GM19238 (cell line): ENCODE measurements around the gene COL6A2.
"Not testable (repeated sequence)": the region's sequence is repeated elsewhere in the genome, so short reads cannot be mapped to it uniquely, and the experiment has no call there.

Experiments used
- DNase-seq: peaks from one replicate; pipeline ENCODE4 v3.0.0; 2011; ENCODE audit warnings: low spot score; ENCODE audit not compliant: insufficient read length

COL6A2 gene

DNA sequence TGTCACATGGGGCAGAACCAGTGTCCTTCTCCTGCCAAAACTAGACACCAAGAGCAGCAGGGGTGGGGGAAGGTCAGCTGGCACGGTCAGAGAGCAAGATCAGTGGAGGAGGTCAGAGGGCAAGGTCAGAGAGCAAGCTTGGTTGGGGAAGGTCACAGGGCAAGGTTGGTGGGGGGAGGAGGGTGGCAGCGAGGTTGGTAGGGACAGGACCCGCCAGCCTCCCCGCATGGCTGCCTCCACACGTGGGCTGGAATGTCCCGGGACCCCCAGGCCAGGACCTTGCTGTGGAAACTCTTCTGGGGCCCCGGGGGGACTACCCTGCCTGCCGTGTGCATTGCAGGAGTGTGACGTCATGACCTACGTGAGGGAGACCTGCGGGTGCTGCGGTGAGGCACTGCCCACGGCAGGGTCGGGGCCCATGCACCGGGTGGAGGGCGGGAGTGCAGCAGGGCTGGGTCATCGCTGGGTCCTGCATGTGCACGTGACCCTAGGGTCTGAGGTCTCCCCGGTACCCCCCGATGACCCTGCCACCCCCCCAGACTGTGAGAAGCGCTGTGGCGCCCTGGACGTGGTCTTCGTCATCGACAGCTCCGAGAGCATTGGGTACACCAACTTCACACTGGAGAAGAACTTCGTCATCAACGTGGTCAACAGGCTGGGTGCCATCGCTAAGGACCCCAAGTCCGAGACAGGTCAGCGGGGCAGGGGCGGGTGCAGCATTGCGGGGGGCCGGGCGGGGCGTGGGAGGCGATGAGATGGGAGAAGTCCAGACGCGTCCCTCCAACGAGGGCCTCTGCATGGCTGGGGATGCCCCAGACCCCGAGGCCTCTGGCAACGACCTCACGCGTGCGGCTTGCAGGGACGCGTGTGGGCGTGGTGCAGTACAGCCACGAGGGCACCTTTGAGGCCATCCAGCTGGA is 27.3 kb downstream of the COL6A2 start:
- DNase-seq, result no peak

DNA sequence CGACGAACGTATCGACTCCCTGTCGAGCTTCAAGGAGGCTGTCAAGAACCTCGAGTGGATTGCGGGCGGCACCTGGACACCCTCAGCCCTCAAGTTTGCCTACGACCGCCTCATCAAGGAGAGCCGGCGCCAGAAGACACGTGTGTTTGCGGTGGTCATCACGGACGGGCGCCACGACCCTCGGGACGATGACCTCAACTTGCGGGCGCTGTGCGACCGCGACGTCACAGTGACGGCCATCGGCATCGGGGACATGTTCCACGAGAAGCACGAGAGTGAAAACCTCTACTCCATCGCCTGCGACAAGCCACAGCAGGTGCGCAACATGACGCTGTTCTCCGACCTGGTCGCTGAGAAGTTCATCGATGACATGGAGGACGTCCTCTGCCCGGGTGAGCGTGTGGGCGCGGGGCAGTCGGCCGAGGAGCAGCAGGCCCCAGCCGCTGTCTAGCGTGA is 28.0 kb downstream of the COL6A2 start:
- no peak for DNase-seq

DNA sequence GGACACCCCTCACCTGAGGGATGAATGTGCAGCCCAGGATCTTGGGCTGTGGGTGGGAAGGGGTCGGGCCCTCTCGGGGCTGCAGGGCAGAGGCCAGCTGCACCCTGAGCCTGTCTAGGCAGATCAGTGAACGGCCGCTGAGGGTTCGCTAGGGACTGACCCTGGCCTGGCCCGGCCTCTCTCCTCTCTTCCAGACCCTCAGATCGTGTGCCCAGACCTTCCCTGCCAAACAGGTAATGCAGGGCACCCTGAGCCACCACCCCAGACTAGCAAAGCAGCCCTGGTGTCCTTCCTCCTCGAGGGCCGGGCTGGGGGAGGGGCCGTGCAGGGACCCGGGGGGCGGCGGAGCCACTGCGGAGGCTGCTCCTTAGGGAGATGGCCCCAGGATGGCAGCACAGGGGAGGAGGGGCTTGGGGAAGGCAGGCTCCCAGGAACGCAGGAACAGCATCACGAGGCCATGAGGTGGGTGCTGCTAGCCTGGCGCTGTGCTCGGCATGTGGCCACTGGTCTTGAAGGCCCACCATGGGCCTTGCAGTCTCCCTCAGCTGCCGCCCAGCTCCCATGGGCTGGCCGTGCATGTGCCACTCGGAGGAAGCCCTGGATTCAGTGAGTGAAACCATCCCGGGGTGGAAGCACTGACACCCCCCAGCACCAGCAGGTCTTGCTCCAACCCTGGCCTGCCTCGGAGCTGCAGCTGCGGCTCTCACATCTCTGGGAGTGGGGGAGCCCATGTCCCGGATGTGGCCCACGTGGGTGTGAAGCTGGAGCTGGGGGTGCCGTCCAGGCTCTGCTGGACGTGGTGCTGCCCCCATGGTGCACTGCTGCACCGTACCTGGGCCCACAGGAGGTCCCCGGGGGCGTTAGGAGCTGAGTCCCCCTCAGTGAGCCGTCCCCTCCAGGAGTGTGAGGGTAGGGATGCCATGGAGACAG is 28.7 kb downstream of the COL6A2 start:
- DNase-seq, result no peak

DNA sequence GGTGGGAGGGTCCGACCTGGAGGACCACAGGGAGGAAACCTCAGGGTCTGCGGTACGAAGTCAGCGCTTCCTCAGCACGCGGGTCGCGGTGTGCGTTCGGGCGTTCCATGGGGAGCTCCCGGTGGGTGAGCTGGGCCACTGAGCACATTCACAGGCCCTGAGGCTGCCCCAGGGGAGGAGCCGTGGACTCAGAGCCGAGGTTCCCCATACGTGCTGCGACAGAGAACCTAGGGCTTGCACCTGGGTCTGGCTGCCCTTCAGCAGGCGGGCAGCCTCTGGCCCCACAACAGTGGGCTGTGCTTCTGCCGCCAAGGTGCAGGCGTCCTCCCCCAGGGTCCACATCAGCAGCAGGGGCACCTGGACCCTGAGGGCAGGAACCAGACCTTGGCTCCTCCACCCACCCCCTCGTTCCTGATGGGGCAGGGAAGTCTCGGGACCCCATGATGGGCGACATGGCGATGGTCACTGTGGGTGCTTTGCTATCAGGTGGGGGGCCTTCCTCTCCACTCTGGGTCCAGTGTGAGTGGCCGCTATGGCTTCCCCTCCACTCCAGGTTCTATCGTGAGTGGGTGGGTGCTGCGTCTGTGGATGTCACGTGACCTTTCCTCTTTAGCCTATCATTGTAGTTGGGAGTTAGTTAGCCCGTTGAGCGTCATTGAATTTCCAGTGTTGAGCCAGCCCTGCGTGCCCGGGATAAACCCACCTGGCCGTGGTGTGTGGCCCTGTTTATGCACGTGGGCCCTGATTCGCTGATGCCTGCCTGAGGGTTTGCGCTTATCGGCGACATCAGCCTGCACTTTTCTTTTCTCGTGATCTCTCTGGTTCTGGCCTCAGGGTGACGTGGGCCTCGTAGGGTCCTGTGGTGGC is 29.6 kb downstream of the COL6A2 start:
- no peak for DNase-seq

DNA sequence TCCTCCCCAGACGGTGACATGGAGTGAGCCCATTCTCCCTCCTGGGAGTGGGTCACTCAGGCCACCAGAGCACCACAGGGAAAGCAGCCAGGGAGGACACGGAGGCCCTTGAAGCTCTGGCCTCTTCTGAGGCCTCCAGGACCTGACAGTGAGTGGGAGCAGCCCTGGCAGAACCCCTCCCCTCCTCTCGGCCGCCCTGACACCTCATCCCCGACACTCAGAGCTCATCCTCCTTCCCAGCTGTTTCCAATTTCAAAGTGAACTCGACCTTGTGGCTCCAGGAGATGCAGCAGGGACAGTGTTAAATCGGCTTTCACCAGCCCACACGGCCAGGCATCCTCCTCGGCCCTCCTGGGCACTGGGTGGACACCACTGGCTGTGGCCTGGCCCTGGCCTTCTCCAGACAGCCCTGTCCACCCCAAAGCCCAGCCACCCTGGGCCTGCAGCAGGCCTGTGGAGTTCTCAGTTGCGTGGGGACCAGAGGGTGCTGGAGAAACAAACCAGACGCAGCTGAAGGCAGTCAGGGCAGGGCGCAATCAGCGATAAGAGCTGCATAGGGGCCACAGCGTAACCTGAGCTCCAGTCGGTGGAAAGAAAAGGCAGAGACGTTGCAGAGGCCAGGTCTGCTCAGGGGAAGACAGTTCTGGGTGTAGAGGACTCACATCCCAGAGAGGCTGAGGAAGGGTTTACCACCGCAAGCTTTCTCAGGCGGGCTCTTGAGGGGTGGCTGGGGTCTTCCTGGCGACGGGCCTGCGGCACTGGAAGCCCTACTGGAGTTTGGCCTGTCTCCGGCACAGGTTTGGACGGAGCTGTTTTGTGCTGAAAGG is 30.4 kb downstream of the COL6A2 start:
- no peak for DNase-seq

DNA sequence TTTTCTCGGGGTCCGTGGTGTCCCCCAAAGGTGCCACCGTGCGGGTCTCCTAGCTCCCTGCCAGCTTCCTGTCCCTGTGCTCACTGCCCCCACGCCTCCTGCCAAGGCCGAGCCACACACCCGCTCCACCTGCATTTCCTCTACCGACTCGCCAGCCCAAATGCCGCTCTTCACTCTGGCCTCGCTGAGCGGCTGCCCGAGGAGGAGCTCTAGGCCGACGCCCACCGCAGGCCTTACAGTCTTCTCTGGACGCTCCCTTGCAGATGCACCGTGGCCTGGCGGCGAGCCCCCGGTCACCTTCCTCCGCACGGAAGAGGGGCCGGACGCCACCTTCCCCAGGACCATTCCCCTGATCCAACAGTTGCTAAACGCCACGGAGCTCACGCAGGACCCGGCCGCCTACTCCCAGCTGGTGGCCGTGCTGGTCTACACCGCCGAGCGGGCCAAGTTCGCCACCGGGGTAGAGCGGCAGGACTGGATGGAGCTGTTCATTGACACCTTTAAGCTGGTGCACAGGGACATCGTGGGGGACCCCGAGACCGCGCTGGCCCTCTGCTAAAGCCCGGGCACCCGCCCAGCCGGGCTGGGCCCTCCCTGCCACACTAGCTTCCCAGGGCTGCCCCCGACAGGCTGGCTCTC is 31.1 kb downstream of the COL6A2 start:
- DNase-seq, result no peak

DNA sequence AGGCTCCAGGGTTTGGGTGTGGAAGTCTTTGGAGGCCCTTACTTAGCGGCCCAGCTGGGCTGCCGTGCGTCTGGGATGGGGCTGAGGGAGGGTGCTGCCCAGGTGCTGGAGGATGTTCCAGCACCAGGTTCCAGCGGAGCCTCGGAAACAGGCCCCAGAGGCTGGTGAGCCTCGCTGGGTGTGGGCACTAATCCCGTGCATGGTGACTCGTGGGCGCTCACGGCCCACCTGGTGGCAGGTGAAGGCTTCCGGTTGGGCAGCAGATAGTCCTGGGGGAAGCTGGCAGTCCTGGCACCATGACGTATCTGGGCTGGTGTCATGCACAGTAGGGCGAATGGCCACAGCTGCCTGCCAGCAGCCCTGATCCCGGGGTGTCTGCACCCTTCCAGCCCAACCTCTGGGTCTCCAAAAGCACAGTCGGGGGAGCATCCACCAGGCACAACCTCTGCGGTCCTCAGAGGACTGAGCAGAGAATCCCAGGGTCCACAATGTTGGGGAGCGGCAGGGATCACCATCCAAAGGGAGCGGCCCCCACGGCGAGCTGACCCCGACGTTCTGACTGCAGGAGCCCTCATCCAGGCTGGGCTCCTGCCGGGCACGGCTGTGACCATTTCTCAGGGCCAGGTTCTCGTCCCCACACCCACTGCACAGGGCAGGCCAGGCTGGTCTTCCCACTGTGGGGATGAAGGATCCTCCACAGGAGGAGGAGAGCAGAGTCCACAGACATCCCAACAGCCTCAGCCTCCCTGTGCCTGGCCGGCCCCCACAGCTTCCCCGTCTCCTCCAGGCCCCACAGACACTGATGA is 32.1 kb downstream of the COL6A2 start:
- no peak for DNase-seq

DNA sequence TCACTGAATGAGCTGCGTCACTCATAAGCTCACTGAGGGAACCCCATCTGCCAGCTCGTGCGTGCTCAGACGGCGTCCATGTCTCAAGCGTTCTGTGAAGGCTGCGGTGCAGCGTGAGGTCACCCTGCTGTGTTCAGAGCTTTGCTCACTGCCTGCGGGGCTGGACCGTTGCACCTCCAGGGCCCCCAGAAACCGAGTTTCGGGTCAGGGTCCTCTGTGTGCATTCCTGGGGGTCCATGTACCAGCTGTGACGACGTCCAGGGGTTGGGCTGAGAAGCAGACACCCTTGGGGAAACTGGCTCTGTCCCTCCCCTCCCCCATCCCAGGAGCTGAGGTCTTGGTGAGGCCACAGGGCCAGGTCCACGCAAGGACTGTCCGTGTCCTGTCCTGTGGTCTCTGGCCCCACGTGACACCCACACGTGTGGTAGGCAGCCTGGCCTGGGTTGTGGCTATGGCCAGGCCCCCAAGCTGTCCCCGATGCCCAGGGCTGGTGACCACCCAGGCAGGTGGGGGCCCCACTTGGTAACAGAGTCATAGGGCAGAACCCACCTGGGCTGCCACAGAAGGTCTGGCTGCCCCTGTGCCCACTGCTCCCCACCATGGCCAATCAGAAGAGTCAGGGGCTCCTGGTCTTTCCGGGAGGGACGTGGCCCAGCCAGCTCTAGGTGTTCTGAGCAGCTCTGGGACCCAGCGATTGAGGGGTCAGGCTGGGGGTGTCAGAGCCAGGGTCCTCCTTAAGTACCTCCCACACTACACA is 33.1 kb downstream of the COL6A2 start:
- DNase-seq, result no peak

DNA sequence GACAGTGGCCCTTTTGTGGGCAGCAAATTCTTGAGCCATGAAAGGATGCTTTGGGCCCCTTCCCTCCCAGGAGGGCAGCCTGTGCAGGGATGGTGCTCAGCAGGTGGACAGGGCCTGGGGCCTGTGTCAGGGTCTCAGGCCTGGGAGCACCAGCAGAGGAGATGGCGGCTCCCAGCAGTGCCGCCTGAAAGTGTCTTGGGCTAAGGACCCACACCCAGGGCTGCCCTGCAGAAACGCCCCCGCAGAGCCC is 33.6 kb downstream of the COL6A2 start:
- no peak for DNase-seq

DNA sequence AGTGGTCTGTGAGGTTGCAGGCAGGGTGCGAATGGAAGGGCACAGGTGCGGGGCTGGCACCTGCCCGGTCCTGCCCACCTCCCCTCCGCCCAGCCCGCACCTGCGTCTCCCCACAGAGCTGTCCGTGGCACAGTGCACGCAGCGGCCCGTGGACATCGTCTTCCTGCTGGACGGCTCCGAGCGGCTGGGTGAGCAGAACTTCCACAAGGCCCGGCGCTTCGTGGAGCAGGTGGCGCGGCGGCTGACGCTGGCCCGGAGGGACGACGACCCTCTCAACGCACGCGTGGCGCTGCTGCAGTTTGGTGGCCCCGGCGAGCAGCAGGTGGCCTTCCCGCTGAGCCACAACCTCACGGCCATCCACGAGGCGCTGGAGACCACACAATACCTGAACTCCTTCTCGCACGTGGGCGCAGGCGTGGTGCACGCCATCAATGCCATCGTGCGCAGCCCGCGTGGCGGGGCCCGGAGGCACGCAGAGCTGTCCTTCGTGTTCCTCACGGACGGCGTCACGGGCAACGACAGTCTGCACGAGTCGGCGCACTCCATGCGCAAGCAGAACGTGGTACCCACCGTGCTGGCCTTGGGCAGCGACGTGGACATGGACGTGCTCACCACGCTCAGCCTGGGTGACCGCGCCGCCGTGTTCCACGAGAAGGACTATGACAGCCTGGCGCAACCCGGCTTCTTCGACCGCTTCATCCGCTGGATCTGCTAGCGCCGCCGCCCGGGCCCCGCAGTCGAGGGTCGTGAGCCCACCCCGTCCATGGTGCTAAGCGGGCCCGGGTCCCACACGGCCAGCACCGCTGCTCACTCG is 34.1 kb downstream of the COL6A2 start:
- no peak for DNase-seq

DNA sequence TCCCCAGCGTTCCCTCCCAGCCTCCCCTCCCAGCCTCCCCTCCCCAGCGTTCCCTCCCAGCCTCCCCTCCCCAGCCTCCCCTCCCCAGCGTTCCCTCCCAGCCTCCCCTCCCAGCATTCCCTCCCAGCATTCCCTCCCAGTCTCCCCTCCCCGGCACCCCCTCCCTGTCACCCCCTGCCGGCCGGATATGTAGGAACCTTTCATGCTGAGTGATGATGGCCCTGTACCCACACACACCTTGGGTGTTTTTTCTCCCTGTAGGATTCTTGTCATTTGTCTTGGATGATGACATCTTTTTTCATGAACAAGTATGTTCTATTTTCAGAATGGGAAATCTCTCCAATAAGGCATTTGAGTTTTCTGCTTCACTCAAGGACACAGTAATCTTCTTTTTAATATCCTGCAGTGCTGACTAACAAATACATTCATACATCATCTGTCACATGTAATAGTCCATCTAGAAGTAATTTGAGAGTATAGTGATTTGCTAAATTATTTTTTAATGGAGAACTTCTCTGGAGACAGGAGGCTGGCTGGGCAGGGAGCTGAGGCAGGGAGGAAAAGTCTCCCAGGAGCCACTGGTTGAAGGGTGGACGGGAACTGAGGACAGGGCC is 38.0 kb downstream of the COL6A2 start:
- DNase-seq, result no peak

DNA sequence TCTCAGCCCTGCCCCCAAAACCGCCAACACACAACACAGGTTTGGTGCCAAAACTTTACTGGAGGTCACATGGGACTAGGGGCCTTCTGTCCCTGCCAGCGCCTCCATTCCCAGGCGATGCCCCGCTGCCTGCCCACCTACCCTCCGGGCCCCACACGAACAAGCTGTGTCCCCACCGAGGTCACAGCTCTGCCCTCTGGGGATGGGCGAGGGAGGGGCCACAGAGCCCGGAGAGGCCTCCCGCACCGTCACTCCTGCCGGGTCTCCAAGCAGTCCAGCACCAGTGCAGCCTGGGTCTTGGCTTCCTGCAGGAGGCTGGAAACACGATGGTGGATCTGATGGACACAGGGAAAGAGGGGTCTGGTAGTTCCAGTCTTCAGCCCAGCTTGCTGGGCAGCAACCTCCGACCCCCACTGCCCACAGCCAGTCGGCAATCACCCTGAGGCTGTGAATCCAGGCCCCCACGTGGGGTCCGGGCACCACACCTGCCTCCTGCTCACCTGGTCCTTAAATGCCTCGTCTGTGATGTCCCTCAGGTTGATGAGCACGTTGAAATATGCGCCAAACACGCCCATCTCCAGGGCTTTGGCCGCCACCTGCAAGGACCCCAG is 38.9 kb downstream of the COL6A2 start:
- DNase-seq, result no peak

DNA sequence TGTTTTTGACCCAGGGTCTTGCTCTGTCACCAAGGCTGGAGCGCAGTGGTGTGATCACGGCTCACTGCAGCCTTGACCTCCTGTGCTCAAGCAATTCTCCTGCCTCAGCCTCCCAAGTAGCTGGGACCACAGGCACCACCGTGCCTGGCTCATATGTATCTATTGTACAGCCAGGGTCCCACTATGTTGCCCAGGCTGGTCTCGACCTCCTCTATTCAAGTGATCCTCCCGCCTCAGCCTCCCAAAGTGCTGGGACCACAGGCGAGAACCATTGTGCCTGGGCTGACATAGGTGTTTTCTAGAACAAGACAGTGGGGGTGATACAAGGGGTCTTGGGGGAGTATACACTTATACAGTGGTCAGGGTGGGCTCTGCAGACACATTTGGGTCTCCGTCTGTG is 40.0 kb downstream of the COL6A2 start:
- DNase-seq, result no peak

DNA sequence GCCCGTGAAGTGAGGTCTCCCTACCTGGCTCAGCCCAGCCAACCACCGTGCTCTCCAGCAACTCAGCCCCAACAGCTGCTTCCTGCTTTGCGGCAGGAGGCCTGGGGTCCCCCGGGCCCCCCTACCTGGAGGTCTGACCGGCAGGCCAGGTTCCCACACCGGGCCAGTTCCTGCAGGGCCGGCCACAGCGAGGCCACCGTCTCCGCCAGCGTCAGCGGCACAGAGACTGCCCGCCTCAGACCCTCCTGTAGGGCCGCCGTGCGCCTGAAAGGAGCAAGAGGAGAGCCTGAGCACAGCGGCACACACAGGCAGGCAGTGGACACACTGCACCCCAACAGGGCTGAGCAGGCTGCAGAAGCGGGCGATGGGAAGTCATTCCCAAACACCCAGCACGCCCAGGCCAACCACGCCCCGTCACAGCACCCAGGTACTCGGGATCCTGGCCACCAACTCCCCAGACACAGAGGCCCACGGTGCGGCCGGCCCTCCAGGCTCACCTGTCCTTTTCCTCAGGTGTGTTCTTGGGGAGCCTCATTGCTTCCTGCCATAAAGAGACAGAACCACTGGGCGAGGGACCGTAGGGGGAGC is 40.6 kb downstream of the COL6A2 start:
- DNase-seq, result no peak

DNA sequence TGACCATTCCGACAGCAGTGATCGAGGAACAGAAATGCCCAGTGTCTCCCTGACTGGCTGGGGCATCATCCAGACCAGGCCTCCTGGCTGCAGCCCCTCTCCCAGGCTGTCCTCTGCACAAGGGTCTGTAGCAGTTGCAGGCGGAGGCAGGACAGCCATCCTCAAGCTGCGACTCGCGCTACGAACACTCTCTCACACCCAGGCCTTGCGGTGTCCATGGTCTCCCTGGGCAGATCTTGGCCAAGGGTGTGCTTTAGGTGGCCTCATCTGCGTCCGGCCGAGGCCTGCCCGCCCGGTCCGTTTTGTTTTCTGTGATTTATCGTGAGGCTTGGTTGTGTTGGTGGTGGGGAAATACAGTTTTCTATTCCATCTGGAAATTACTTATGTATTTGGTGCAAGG is 41.8 kb downstream of the COL6A2 start:
- DNase-seq, result no peak

DNA sequence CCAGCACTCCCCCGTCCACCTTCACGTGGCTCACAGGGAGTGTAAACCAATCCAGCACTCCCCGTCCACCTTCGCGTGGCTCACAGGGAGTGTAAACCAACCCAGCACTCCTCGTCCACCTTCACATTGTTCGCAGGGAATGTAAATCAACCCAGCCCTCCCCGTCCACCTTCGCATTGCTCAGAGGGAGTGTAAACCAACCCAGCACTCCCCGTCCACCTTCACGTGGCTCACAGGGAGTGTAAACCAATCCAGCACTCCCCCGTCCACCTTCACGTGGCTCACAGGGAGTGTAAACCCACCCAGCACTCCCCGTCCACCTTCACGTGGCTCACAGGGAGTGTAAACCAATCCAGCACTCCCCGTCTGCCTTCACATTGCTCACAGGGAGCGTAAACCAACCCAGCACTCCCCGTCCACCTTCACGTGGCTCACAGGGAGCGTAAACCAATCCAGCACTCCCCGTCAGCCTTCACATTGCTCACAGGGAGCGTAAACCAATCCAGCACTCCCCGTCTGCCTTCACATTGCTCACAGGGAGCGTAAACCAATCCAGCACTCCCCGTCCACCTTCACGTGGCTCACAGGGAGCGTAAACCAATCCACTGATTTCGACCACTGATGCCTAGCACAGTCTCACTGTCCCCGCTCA is 42.6 kb downstream of the COL6A2 start:
- not testable (repeated sequence) for DNase-seq
